NCI-H187 treated with DMSO at 0.1 percent for 48 hours (cell line): Measurements from ENCODE around the gene RAPSN.

ENCODE experiments used
- DNase-seq: peaks from one replicate; lab custom pipeline; 2025; lab: John Stamatoyannopoulos, UW

RAPSN gene

DNA sequence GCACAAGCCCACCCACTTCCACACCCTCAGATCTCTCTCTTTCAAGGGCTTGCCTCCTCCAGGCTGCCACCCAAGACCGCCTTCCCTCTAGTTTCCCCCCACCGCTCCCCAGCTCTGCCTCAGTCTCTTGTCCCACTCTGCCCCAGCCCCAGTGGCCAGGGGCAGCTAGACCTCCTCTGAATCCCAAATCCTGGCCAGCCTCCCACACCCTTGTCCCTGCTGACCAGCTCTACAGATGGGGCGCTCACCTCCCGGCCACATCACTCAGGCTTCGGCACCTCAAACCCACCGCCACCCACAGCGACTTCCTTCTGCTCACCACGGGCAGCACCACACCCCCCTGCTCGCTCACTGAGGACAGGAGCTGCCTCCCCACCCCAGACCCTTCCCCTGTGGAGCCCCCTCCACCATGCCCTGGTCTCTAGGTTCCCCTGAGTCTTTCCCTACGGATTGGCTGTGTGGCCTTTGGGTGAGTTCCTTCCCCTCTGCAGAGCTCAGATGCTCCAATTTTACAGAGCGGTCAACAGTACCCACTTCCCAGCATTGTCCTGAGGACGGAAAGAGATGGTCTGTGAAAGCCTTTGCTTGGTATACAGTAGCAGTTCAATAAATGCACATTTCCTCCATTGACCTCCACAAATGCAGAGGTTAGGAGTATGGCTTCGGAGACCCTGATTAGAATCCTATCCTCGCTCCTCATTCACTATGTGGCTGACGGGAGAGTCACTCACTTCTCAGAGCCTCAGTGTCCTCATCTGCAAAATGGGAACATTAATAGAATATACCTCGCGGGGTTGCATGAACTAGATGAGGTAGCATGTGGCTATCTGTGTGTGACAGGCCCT is 59.1 kb downstream of the RAPSN start:
- no peak for DNase-seq

GRCh38 chr11:47388697-47389576 is 60.0 kb downstream of the RAPSN start:
- no peak for DNase-seq

- DNase-seq, result no peak
These were observed 60.8 kb downstream of the RAPSN start for GRCh38 chr11:47387944-47388696.
